22Rv1 (cell line): ENCODE results near the gene TBC1D22A.

Experiments used
- ZFX ChIP-seq: fragments of 450-650 bp; IDR thresholded peaks from 2 replicates; pipeline ENCODE4 v1.6.1; 2017; ENCODE audit warnings: antibody characterized with exemption, borderline replicate concordance
- TF ChIP-seq, protein P1 (sequence below): fragments of 450-650 bp; IDR thresholded peaks from 2 replicates; pipeline ENCODE4 v1.5.1; 2017; ENCODE audit warnings: mild to moderate bottlenecking

GRCh38 chr22:47160141-47160541, 397.7 kb downstream of the TBC1D22A start:
- TF ChIP-seq, protein P1, sequence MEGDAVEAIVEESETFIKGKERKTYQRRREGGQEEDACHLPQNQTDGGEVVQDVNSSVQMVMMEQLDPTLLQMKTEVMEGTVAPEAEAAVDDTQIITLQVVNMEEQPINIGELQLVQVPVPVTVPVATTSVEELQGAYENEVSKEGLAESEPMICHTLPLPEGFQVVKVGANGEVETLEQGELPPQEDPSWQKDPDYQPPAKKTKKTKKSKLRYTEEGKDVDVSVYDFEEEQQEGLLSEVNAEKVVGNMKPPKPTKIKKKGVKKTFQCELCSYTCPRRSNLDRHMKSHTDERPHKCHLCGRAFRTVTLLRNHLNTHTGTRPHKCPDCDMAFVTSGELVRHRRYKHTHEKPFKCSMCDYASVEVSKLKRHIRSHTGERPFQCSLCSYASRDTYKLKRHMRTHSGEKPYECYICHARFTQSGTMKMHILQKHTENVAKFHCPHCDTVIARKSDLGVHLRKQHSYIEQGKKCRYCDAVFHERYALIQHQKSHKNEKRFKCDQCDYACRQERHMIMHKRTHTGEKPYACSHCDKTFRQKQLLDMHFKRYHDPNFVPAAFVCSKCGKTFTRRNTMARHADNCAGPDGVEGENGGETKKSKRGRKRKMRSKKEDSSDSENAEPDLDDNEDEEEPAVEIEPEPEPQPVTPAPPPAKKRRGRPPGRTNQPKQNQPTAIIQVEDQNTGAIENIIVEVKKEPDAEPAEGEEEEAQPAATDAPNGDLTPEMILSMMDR, result no peak
- TF ChIP-seq ZFX, result no peak
